ENCODE measurements around the gene PBOV1.

DNA sequence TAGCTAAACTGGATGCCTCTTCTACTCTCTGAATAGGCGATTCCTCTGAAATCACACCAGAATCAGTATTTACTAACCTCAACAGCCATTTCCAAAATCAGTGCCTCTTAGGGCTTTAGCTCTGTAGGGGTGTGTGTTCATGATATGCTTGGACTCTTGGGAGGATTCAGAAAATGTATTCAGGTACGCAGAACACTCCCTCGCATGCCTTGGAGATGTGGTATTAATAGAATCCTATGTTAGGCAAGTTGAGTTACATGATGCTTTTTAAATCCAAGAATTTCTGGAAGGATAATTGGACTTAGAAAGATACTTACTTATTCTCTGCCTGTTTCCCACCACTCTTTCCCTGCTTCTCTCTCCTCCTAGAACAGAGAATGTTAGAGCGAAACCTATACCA is 31.8 kb upstream of the PBOV1 start:
- TF ChIP-seq REST (IDR thresholded peaks at IDR 0.05; ENCODE audit: low read depth) (no peak), RAD21 (IDR thresholded peaks at IDR 0.05; ENCODE audit: low read depth) (no peak), CTCF (IDR thresholded peaks at IDR 0.05 in 2 of 3, conservative IDR thresholded peaks at IDR 0.05 in 1 of 3; ENCODE audit: borderline replicate concordance in 1 of 3, insufficient read depth in 1 of 3, low read depth in 2 of 3, low read length in 2 of 3) (no peak), ZBTB33 (IDR thresholded peaks at IDR 0.05; ENCODE audit: extremely low read depth, insufficient replicate concordance, low read length) (no peak), SP1 (IDR thresholded peaks at IDR 0.05; ENCODE audit: low read depth) (no peak), ZFX (IDR thresholded peaks at IDR 0.05) (no peak), FOSL1 (IDR thresholded peaks at IDR 0.05; ENCODE audit: low read depth) (no peak)
- TF ChIP-seq, protein P1, sequence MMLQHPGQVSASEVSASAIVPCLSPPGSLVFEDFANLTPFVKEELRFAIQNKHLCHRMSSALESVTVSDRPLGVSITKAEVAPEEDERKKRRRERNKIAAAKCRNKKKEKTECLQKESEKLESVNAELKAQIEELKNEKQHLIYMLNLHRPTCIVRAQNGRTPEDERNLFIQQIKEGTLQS (IDR thresholded peaks at IDR 0.05), result no peak
